MCF 10A (cell line): ENCODE data around the gene BPIFB2. TPM values are rescaled to one million over a fixed set of nuclear protein-coding genes. Genes with fewer than 3 reads are reported as not detected.

Experiments
- BruUV-seq: library from RNA; stranded (reverse); fragments of 400-500 nt; replicated peaks from 2 replicates; lab custom pipeline; 2021; lab: Mats Ljungman, UMichigan
- CTCF ChIA-PET: fragments of 300-600 bp; sonication (Branson Sonifier 250); formaldehyde crosslinking; extraction: SDS; loops from one replicate; lab custom pipeline; 2021; ENCODE audit warnings: antibody characterized with exemption, inconsistent platforms; lab: Yijun Ruan, JAX
- POLR2A ChIA-PET: fragments of 300-600, 350-650 bp; sonication (Branson Sonifier 250); formaldehyde crosslinking; extraction: SDS; loops from one replicate; lab custom pipeline; 2020; ENCODE audit warnings: antibody characterized with exemption, inconsistent platforms; lab: Yijun Ruan, JAX
- DNase-seq: peaks from one replicate; pipeline ENCODE4 v3.0.0-alpha.2; 2018; ENCODE audit not compliant: unreplicated experiment
- H3K27ac Mint-ChIP-seq: one replicate; pipeline ENCODE4 v1.8.0; 2022; ENCODE audit warnings: mild to moderate bottlenecking, low read depth, mixed read lengths; ENCODE audit not compliant: unreplicated experiment
- H3K27me3 Mint-ChIP-seq: one replicate; pipeline ENCODE4 v1.8.0; 2022; ENCODE audit warnings: mixed read lengths; ENCODE audit not compliant: insufficient read depth, unreplicated experiment
- H3K36me3 Mint-ChIP-seq: one replicate; pipeline ENCODE4 v1.8.0; 2022; ENCODE audit warnings: mild to moderate bottlenecking, moderate library complexity, mixed read lengths; ENCODE audit not compliant: insufficient read depth, unreplicated experiment
- H3K4me1 Mint-ChIP-seq: one replicate; pipeline ENCODE4 v1.8.0; 2022; ENCODE audit warnings: mixed read lengths; ENCODE audit not compliant: insufficient read depth, unreplicated experiment
- H3K4me3 Mint-ChIP-seq: one replicate; pipeline ENCODE4 v1.8.0; 2022; ENCODE audit warnings: mild to moderate bottlenecking, moderate library complexity, mixed read lengths; ENCODE audit not compliant: unreplicated experiment
- H3K9me3 Mint-ChIP-seq: one replicate; pipeline ENCODE4 v1.8.0; 2022; ENCODE audit warnings: mixed read lengths; ENCODE audit not compliant: unreplicated experiment
- intact Hi-C: fragments of 100-400 bp; cut with micrococcal nuclease; formaldehyde crosslinking; loops from 2 replicates; pipeline ENCODE4 v1.14.1; 2022
- total RNA-seq: library from RNA; stranded (reverse); gene quantifications from 2 replicates; pipeline ENCODE4 v1.2.3, GENCODE V29; 2022
- TF ChIP-seq, protein P1 (sequence below): fragments of 200-600 bp; IDR thresholded peaks from one replicate; pipeline ENCODE4 v1.8.0; 2022; ENCODE audit warnings: antibody characterized with exemption, mild to moderate bottlenecking; ENCODE audit not compliant: unreplicated experiment

Gene BPIFB2
- total RNA-seq, 1 experiment from 2014 or later, result not detected

DNA sequence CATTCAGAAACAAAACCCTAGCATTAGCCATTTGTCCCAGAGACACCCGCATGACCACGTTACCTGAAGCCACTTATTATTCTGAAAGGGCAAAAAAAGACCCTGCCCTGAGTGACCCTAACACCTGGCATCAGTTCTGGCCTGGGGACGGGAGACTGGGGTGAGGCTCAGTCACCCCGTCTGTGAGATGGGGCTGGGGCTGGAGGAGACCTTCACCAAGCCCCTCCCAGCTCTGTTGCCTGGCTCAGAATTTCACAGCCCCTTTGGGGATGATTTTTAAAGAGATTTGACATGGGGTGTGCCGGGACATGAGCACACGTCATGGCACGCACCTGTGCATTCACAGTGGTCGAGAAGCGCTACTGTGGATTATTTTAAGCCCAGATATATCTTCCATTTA, 22.6 kb downstream of the BPIFB2 start:
- intact Hi-C loops, result no loop called here
- BruUV-seq, result no TSS peak
- TF ChIP-seq, protein P1, sequence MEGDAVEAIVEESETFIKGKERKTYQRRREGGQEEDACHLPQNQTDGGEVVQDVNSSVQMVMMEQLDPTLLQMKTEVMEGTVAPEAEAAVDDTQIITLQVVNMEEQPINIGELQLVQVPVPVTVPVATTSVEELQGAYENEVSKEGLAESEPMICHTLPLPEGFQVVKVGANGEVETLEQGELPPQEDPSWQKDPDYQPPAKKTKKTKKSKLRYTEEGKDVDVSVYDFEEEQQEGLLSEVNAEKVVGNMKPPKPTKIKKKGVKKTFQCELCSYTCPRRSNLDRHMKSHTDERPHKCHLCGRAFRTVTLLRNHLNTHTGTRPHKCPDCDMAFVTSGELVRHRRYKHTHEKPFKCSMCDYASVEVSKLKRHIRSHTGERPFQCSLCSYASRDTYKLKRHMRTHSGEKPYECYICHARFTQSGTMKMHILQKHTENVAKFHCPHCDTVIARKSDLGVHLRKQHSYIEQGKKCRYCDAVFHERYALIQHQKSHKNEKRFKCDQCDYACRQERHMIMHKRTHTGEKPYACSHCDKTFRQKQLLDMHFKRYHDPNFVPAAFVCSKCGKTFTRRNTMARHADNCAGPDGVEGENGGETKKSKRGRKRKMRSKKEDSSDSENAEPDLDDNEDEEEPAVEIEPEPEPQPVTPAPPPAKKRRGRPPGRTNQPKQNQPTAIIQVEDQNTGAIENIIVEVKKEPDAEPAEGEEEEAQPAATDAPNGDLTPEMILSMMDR, result no peak
- no peaks in the 10 kb centered on the region for H3K9me3 Mint-ChIP-seq
- peaks cover 16% of the 10 kb centered on the region for H3K27me3 Mint-ChIP-seq
- no peak overlapping the region for H3K4me3 Mint-ChIP-seq
- H3K36me3 Mint-ChIP-seq, result no peaks in the 10 kb centered on the region
- H3K27ac Mint-ChIP-seq, result no peak overlapping the region
- DNase-seq, result no peak
- POLR2A ChIA-PET, result no interaction called here
- H3K4me1 Mint-ChIP-seq, result no peaks in the 10 kb centered on the region
- CTCF ChIA-PET, result interaction anchor here (0.6 kb wide), 1 partner anchor 14 kb away, joined by 3 read pairs; no protein-coding TSS in a partner anchor

DNA sequence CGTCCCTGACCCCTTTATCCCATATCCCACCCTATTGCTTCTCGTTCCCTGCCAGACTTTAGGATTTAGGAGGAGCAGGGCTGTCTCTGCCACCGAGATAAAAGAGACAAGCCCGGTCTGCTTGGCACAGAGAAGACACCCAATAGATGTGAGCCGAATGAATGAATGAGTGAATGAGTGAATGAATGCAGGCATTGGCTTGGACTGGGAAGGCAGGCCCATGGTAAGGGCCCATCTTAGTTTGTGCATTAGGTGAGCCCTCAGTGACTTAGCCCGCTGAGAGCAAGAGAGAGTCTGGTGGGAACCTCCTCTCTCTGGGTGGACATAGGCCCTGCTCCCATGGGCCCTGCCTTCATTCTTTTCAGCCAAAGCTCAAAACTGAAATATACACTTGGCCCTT, 23.1 kb downstream of the BPIFB2 start:
- ChIA-PET CTCF (no interaction called here), POLR2A (no interaction called here)
- no peak overlapping the region for H3K27ac Mint-ChIP-seq
- no peak overlapping the region for H3K4me3 Mint-ChIP-seq
- H3K36me3 Mint-ChIP-seq, result no peaks in the 10 kb centered on the region
- no peaks in the 10 kb centered on the region for H3K9me3 Mint-ChIP-seq
- no TSS peak for BruUV-seq
- intact Hi-C loops, result no loop called here
- no peaks in the 10 kb centered on the region for H3K4me1 Mint-ChIP-seq
- TF ChIP-seq, protein P1, result no peak
- H3K27me3 Mint-ChIP-seq, result peaks cover 16% of the 10 kb centered on the region
- DNase-seq, result no peak

DNA sequence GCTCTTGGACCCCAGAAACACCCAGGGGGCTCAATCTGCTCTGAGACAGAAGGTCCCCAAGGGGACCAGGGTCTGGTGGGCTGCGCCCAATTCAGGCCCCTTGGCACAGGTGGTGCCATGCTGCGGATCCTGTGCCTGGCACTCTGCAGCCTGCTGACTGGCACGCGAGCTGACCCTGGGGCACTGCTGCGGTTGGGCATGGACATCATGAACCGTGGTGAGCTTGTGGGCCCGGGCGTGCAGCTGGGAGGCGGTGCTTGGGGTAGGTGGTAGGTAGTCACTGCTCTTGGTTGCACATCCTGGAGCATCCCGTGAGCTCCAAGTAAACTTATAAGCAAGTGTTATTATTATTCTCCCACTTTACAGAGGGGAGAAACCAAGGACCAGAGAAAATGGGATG, 24.0 kb downstream of the BPIFB2 start, which contains the start of gene BPIFB6:
Gene BPIFB6 (plus strand): TSS at position 118 of the 400 bp plus-strand sequence. CDS start 0 bp downstream, at position 118.
- CTCF ChIA-PET, result interaction anchor here (1.1 kb wide), 1 partner anchor 35 kb away, joined by 3 read pairs; no protein-coding TSS in a partner anchor
- no TSS peak for BruUV-seq

DNA sequence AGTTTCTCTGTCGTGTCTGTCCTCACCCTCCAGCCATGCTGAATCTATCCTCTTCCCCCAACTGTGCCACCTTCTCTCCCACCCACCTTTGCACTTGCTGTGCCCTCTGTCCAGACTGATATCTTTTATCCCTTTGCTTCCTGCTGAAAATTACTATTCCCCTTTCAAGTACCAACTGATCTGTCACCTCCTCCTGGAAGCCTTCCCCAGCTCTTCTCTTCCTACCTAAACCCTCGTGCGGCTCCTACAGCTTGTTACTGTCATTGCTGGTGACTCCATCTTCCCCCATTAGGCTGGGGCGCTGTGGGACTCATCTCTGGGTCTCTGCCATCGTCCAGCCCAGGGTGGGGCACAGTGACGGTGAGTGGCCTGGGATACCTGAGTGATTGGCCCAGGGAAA, 25.1 kb downstream of the BPIFB2 start:
- Mint-ChIP-seq H3K4me3 (no peak overlapping the region), H3K27ac (no peak overlapping the region), H3K9me3 (no peaks in the 10 kb centered on the region), H3K27me3 (peaks cover 19% of the 10 kb centered on the region), H3K36me3 (no peaks in the 10 kb centered on the region), H3K4me1 (no peaks in the 10 kb centered on the region)
- CTCF ChIA-PET, result interaction anchor here (1.1 kb wide), 1 partner anchor 34 kb away, joined by 3 read pairs; no protein-coding TSS in a partner anchor
- intact Hi-C loops, result no loop called here
- BruUV-seq, result no TSS peak
- TF ChIP-seq, protein P1, result no peak
- POLR2A ChIA-PET, result no interaction called here
- DNase-seq, result no peak

More for the DNA sequence above, 24.0 kb downstream of the BPIFB2 start, which contains the start of gene BPIFB6:
- no peaks in the 10 kb centered on the region for H3K9me3 Mint-ChIP-seq
- peaks cover 16% of the 10 kb centered on the region for H3K27me3 Mint-ChIP-seq
- no peaks in the 10 kb centered on the region for H3K36me3 Mint-ChIP-seq
- no peak within 1 kb of the TSS for H3K4me3 Mint-ChIP-seq
- POLR2A ChIA-PET, result no interaction called here
- H3K4me1 Mint-ChIP-seq, result no peaks in the 10 kb centered on the region
- intact Hi-C loops, result no loop called here
- TF ChIP-seq, protein P1, result no peak
- DNase-seq, result no peak
- H3K27ac Mint-ChIP-seq, result no peak within 1 kb of the TSS
